HG02884 (cell line): ENCODE data around the gene GDA.
"Not testable (repeated sequence)": the region's sequence is repeated elsewhere in the genome, so short reads cannot be mapped to it uniquely, and the experiment has no call there.

Experiments used
- ATAC-seq: cut with Tn5 transposase; IDR thresholded peaks from one replicate; pipeline ENCODE4 v1.9.1; 2021; ENCODE audit warnings: mild to moderate bottlenecking, moderate library complexity; ENCODE audit not compliant: unreplicated experiment

GDA gene

GRCh38 chr9:72204062-72204461 lies 54.8 kb downstream of the GDA start:
- ATAC-seq = no peak

GRCh38 chr9:72205513-72205912 lies 56.3 kb downstream of the GDA start:
- ATAC-seq = peak; percentile 41

GRCh38 chr9:72207278-72207677 lies 58.0 kb downstream of the GDA start:
- no peak for ATAC-seq

- no peak for ATAC-seq
These were observed 61.3 kb downstream of the GDA start for GRCh38 chr9:72210522-72210921.

- ATAC-seq = no peak
These were observed 61.8 kb downstream of the GDA start for GRCh38 chr9:72211047-72211446.

- no peak for ATAC-seq
These were observed 64.7 kb downstream of the GDA start for GRCh38 chr9:72213906-72214305.

GRCh38 chr9:72217306-72217842 lies 68.1 kb downstream of the GDA start:
- no peak for ATAC-seq

- ATAC-seq = no peak
These were observed 71.3 kb downstream of the GDA start for GRCh38 chr9:72220589-72220988.

- no peak for ATAC-seq
These were observed 77.0 kb downstream of the GDA start for GRCh38 chr9:72226146-72226812.

GRCh38 chr9:72228282-72228681 lies 79.0 kb downstream of the GDA start:
- ATAC-seq = no peak

- ATAC-seq = no peak
These were observed 83.5 kb downstream of the GDA start for GRCh38 chr9:72232778-72233177.

GRCh38 chr9:72247549-72247948 lies 98.3 kb downstream of the GDA start:
- no peak for ATAC-seq

- no peak for ATAC-seq
These were observed 102.3 kb downstream of the GDA start for GRCh38 chr9:72251589-72251988.

GRCh38 chr9:72254901-72255545 lies 105.8 kb downstream of the GDA start:
- no peak for ATAC-seq

- no peak for ATAC-seq
These were observed 106.3 kb downstream of the GDA start for GRCh38 chr9:72255569-72255968.

GRCh38 chr9:72256931-72257330 lies 107.7 kb downstream of the GDA start:
- ATAC-seq = no peak

GRCh38 chr9:72257814-72258213 lies 108.6 kb downstream of the GDA start:
- ATAC-seq = no peak

- ATAC-seq = no peak
These were observed 112.8 kb downstream of the GDA start for GRCh38 chr9:72262063-72262462.

- no peak for ATAC-seq
These were observed 114.3 kb downstream of the GDA start for GRCh38 chr9:72263572-72263971.

- ATAC-seq = no peak
These were observed 119.7 kb downstream of the GDA start for GRCh38 chr9:72268961-72269360.

GRCh38 chr9:72270359-72270758 lies 121.1 kb downstream of the GDA start:
- ATAC-seq = not testable (repeated sequence)
